ENCODE results near the gene SUN2. TPM values are rescaled to one million over a fixed set of nuclear protein-coding genes. Genes with fewer than 3 reads are reported as not detected.

SUN2 gene
- total and polyA plus RNA-seq, 4 donors = 58.6 to 220 (median 107) TPM

- DNase-seq (no peak), ATAC-seq (ENCODE audit: insufficient read depth, low FRiP score) (no peak)
- Histone ChIP-seq H3K4me1 (ENCODE audit: control insufficient read depth in 5 of 5, insufficient read depth in 5 of 5, low read length in 5 of 5) (peaks cover 5 to 18% (median 8%) of the 10 kb centered on the region in 5 donors), H3K9me3 (ENCODE audit: control insufficient read depth in 4 of 4, insufficient read depth in 3 of 4, low read length in 3 of 4) (no peaks in the 10 kb centered on the region), H3K9ac (ENCODE audit: insufficient read depth in 1 of 2, low read length in 2 of 2) (no peak overlapping the region), H3K27ac (ENCODE audit: low read depth in 1 of 2, low read length in 1 of 2) (no peak overlapping the region), H3K27me3 (ENCODE audit: control insufficient read depth in 3 of 3, insufficient read depth in 3 of 3, low read length in 2 of 3) (no peaks in the 10 kb centered on the region), H3K4me3 (no peak overlapping the region), H3K36me3 (ENCODE audit: control insufficient read depth in 4 of 4, insufficient read depth in 4 of 4, low read length in 4 of 4) (peaks cover 0 to 22% (median 8%) of the 10 kb centered on the region in 4 donors)
- no peak for TF ChIP-seq CTCF (IDR thresholded peaks at IDR 0.05; ENCODE audit: control extremely low read depth, extremely low read depth)
- 94 to 95% methylated on average over 15 of the region's 15 CpGs for WGBS, 2 donors
These were observed 28.2 kb upstream of the SUN2 start for GRCh38 chr22:38784035-38784434.

GRCh38 chr22:38783095-38783615, 27.4 kb upstream of the SUN2 start:
- Histone ChIP-seq H3K4me1 (ENCODE audit: control insufficient read depth in 5 of 5, insufficient read depth in 5 of 5, low read length in 5 of 5) (peaks cover 0 to 12% (median 6%) of the 10 kb centered on the region in 5 donors), H3K4me3 (no peak overlapping the region), H3K36me3 (ENCODE audit: control insufficient read depth in 4 of 4, insufficient read depth in 4 of 4, low read length in 4 of 4) (peaks cover 0 to 25% (median 8%) of the 10 kb centered on the region in 4 donors), H3K9ac (ENCODE audit: insufficient read depth in 1 of 2, low read length in 2 of 2) (no peak overlapping the region), H3K27ac (ENCODE audit: low read depth in 1 of 2, low read length in 1 of 2) (peak overlapping the region in 1 of 2 donors; percentile 26), H3K9me3 (ENCODE audit: control insufficient read depth in 4 of 4, insufficient read depth in 3 of 4, low read length in 3 of 4) (no peaks in the 10 kb centered on the region), H3K27me3 (ENCODE audit: control insufficient read depth in 3 of 3, insufficient read depth in 3 of 3, low read length in 2 of 3) (no peaks in the 10 kb centered on the region)
- no peak for TF ChIP-seq CTCF (IDR thresholded peaks at IDR 0.05; ENCODE audit: control extremely low read depth, extremely low read depth)
- ATAC-seq (ENCODE audit: insufficient read depth, low FRiP score) = no peak
- WGBS, 2 donors = 63 to 66% methylated on average over 11 to 14 of the region's 14 CpGs
- no peak for DNase-seq

- Histone ChIP-seq H3K4me1 (ENCODE audit: control insufficient read depth in 5 of 5, insufficient read depth in 5 of 5, low read length in 5 of 5) (peaks cover 0 to 8% (median 2%) of the 10 kb centered on the region in 5 donors), H3K9me3 (ENCODE audit: control insufficient read depth in 4 of 4, insufficient read depth in 3 of 4, low read length in 3 of 4) (no peaks in the 10 kb centered on the region), H3K4me3 (no peak overlapping the region), H3K36me3 (ENCODE audit: control insufficient read depth in 4 of 4, insufficient read depth in 4 of 4, low read length in 4 of 4) (peaks cover 0 to 25% (median 8%) of the 10 kb centered on the region in 4 donors), H3K27ac (ENCODE audit: low read depth in 1 of 2, low read length in 1 of 2) (peak overlapping the region in 1 of 2 donors; percentile 21), H3K9ac (ENCODE audit: insufficient read depth in 1 of 2, low read length in 2 of 2) (no peak overlapping the region), H3K27me3 (ENCODE audit: control insufficient read depth in 3 of 3, insufficient read depth in 3 of 3, low read length in 2 of 3) (no peaks in the 10 kb centered on the region)
- WGBS, 2 donors = 56 to 69% methylated on average over 13 of the region's 13 CpGs
- no peak for DNase-seq
- no peak for TF ChIP-seq CTCF (IDR thresholded peaks at IDR 0.05; ENCODE audit: control extremely low read depth, extremely low read depth)
- no peak for ATAC-seq (ENCODE audit: insufficient read depth, low FRiP score)
These were observed 26.8 kb upstream of the SUN2 start for GRCh38 chr22:38782402-38783094.
